ENCODE results near the gene OGFOD1. TPM values are rescaled to one million over a fixed set of nuclear protein-coding genes. Genes with fewer than 3 reads are reported as not detected.
A peak's percentile ranks its signal among the peaks of the same experiment; 100 is the strongest.

Gene OGFOD1
- total and polyA plus RNA-seq, 2 of the 13 experiments (the other 11 are each of a cell fraction or from before 2014, with no cell fraction given), result 35.2 to 81.3 TPM

- in situ Hi-C loops (cut with HindIII; ENCODE audit: extremely low pct_ligation_motif_present, low pct_unique_long_range_greater_than_20kb) (no loop called here), intact Hi-C loops (cut with micrococcal nuclease; ENCODE audit: unreplicated experiment) (no loop called here)
- Histone ChIP-seq H3K36me3 (replicated peaks in 1 of 2; ENCODE audit: control insufficient read depth in 1 of 2, insufficient read depth in 2 of 2, low read length in 2 of 2) (peaks cover 5 to 16% of the 10 kb centered on the region in 2 experiments), H3K9me3 (ENCODE audit: low read length) (no peaks in the 10 kb centered on the region), H3K4me1 (ENCODE audit: insufficient read depth, low read length) (no peaks in the 10 kb centered on the region), H3K79me2 (ENCODE audit: insufficient read depth, low read length) (no peaks in the 10 kb centered on the region), H2AFZ (ENCODE audit: low read length) (no peak overlapping the region), H3K4me3 (replicated peaks in 1 of 3; ENCODE audit: insufficient read depth in 1 of 3, low read depth in 2 of 3, low read length in 3 of 3) (no peak overlapping the region), H4K20me1 (ENCODE audit: insufficient read depth, low read length) (no peaks in the 10 kb centered on the region), H3K27me3 (ENCODE audit: control insufficient read depth in 1 of 2, insufficient read depth in 2 of 2, low read length in 2 of 2) (no peaks in the 10 kb centered on the region), H3K9ac (ENCODE audit: insufficient read depth, low read depth, low read length) (no peak overlapping the region), H3K4me2 (ENCODE audit: low read depth, low read length) (no peak overlapping the region), H3K27ac (ENCODE audit: extremely low read length, insufficient read depth, low read length) (no peak overlapping the region)
- POLR2A ChIA-PET, result no interaction called here
- DNase-seq (ENCODE audit: low spot score) (no peak), ATAC-seq (no peak), FAIRE-seq (no peak)
- TF ChIP-seq ZNF12 (CRISPR knock-in tag; IDR thresholded peaks at IDR 0.05), result peak; percentile 96
- no peak for TF ChIP-seq ZSCAN22 (CRISPR knock-in tag; IDR thresholded peaks at IDR 0.05)
- no peak for TF ChIP-seq KDM1A (CRISPR knock-in tag; IDR thresholded peaks at IDR 0.05)
- no peak for TF ChIP-seq ZNF318 (CRISPR knock-in tag; IDR thresholded peaks at IDR 0.05)
- CTCF ChIA-PET (ENCODE audit: low intra/inter-chr PET ratio, low total read pairs), result no interaction called here
- BruUV-seq (replicated peaks), result no TSS peak
Measured at GRCh38 chr16:56483394-56483793, 32.0 kb downstream of the OGFOD1 start.

All from HepG2 (cell line).